ENCODE data around the gene C1QTNF8.

Gene C1QTNF8

GRCh38 chr16:1051446-1051845 lies 44.6 kb downstream of the C1QTNF8 start:
- H3K4me1 ChIP-seq (ENCODE audit: low read length), result no peaks in the 10 kb centered on the region
- no peaks in the 10 kb centered on the region for H3K36me3 ChIP-seq (replicated peaks; ENCODE audit: low read depth, low read length)
- H3K27ac ChIP-seq (ENCODE audit: low read length), result no peak overlapping the region
- H3K9ac ChIP-seq (ENCODE audit: low read length), result no peak overlapping the region
- no peaks in the 10 kb centered on the region for H3K27me3 ChIP-seq (ENCODE audit: low read depth, low read length)
- no peaks in the 10 kb centered on the region for H4K20me1 ChIP-seq (ENCODE audit: insufficient read depth, low read length)
- no peaks in the 10 kb centered on the region for H3K9me3 ChIP-seq (ENCODE audit: insufficient read depth, low read length)
- no peak overlapping the region for H2AFZ ChIP-seq (ENCODE audit: low read depth, low read length)
- no peak overlapping the region for H3K4me2 ChIP-seq (ENCODE audit: low read length)
- no peak overlapping the region for H3K4me3 ChIP-seq (ENCODE audit: low read length)
- no peak for TF ChIP-seq EZH2phosphoT487 (IDR thresholded peaks at IDR 0.05; ENCODE audit: low read depth)
- no peak for TF ChIP-seq CTCF (IDR thresholded peaks at IDR 0.05; ENCODE audit: low read depth, low read length)
- H3K79me2 ChIP-seq (ENCODE audit: low read length), result no peaks in the 10 kb centered on the region

- H4K20me1 ChIP-seq (ENCODE audit: insufficient read depth, low read length), result no peaks in the 10 kb centered on the region
- no peaks in the 10 kb centered on the region for H3K36me3 ChIP-seq (replicated peaks; ENCODE audit: low read depth, low read length)
- H3K4me3 ChIP-seq (ENCODE audit: low read length), result no peak overlapping the region
- no peak overlapping the region for H3K27ac ChIP-seq (ENCODE audit: low read length)
- no peaks in the 10 kb centered on the region for H3K27me3 ChIP-seq (ENCODE audit: low read depth, low read length)
- H3K4me1 ChIP-seq (ENCODE audit: low read length), result no peaks in the 10 kb centered on the region
- H3K9ac ChIP-seq (ENCODE audit: low read length), result no peak overlapping the region
- no peak overlapping the region for H3K4me2 ChIP-seq (ENCODE audit: low read length)
- TF ChIP-seq EZH2phosphoT487 (IDR thresholded peaks at IDR 0.05; ENCODE audit: low read depth), result no peak
- no peak for TF ChIP-seq CTCF (IDR thresholded peaks at IDR 0.05; ENCODE audit: low read depth, low read length)
- no peaks in the 10 kb centered on the region for H3K9me3 ChIP-seq (ENCODE audit: insufficient read depth, low read length)
- no peaks in the 10 kb centered on the region for H3K79me2 ChIP-seq (ENCODE audit: low read length)
- no peak overlapping the region for H2AFZ ChIP-seq (ENCODE audit: low read depth, low read length)
These were observed 45.1 kb downstream of the C1QTNF8 start for GRCh38 chr16:1050921-1051320.

GRCh38 chr16:1050516-1050915 lies 45.5 kb downstream of the C1QTNF8 start:
- Histone ChIP-seq H3K27me3 (ENCODE audit: low read depth, low read length) (no peaks in the 10 kb centered on the region), H3K36me3 (replicated peaks; ENCODE audit: low read depth, low read length) (no peaks in the 10 kb centered on the region), H2AFZ (ENCODE audit: low read depth, low read length) (no peak overlapping the region), H3K4me3 (ENCODE audit: low read length) (no peak overlapping the region), H3K79me2 (ENCODE audit: low read length) (no peaks in the 10 kb centered on the region), H3K4me2 (ENCODE audit: low read length) (no peak overlapping the region), H3K4me1 (ENCODE audit: low read length) (no peaks in the 10 kb centered on the region), H3K9ac (ENCODE audit: low read length) (no peak overlapping the region), H3K9me3 (ENCODE audit: insufficient read depth, low read length) (no peaks in the 10 kb centered on the region), H4K20me1 (ENCODE audit: insufficient read depth, low read length) (no peaks in the 10 kb centered on the region), H3K27ac (ENCODE audit: low read length) (no peak overlapping the region)
- TF ChIP-seq CTCF (IDR thresholded peaks at IDR 0.05; ENCODE audit: low read depth, low read length), result no peak
- no peak for TF ChIP-seq EZH2phosphoT487 (IDR thresholded peaks at IDR 0.05; ENCODE audit: low read depth)

GRCh38 chr16:1049976-1050247 lies 46.1 kb downstream of the C1QTNF8 start:
- H3K4me2 ChIP-seq (ENCODE audit: low read length), result no peak overlapping the region
- no peaks in the 10 kb centered on the region for H3K36me3 ChIP-seq (replicated peaks; ENCODE audit: low read depth, low read length)
- H3K4me3 ChIP-seq (ENCODE audit: low read length), result no peak overlapping the region
- H3K79me2 ChIP-seq (ENCODE audit: low read length), result no peaks in the 10 kb centered on the region
- no peak overlapping the region for H3K9ac ChIP-seq (ENCODE audit: low read length)
- no peaks in the 10 kb centered on the region for H3K9me3 ChIP-seq (ENCODE audit: insufficient read depth, low read length)
- no peak overlapping the region for H2AFZ ChIP-seq (ENCODE audit: low read depth, low read length)
- no peak overlapping the region for H3K27ac ChIP-seq (ENCODE audit: low read length)
- H3K27me3 ChIP-seq (ENCODE audit: low read depth, low read length), result no peaks in the 10 kb centered on the region
- TF ChIP-seq CTCF (IDR thresholded peaks at IDR 0.05; ENCODE audit: low read depth, low read length) (no peak), EZH2phosphoT487 (IDR thresholded peaks at IDR 0.05; ENCODE audit: low read depth) (no peak)
- H4K20me1 ChIP-seq (ENCODE audit: insufficient read depth, low read length), result no peaks in the 10 kb centered on the region
- no peaks in the 10 kb centered on the region for H3K4me1 ChIP-seq (ENCODE audit: low read length)

Measured in OCI-LY3 (cell line).